Mammary epithelial cell (primary cell): ENCODE results near the gene FAM241B.

Experiments used
- EZH2 ChIP-seq: IDR thresholded peaks from 2 replicates; pipeline ENCODE4 v1.6.1; 2012; ENCODE audit warnings: low read length, inconsistent platforms, borderline replicate concordance
- TF ChIP-seq, protein P1 (sequence below), 2 donors: IDR thresholded peaks in 1 of 2; conservative IDR thresholded peaks in 1 of 2; 2 replicates each; pipeline ENCODE4 v1.5.1; 2011 to 2012; ENCODE audit warnings: inconsistent platforms in 2 of 2, low read length in 2 of 2, mild to moderate bottlenecking in 2 of 2, control low read depth in 1 of 2, low read depth in 1 of 2; ENCODE audit not compliant: insufficient read depth in 1 of 2; ENCODE audit errors: extremely low read depth in 1 of 2

DNA sequence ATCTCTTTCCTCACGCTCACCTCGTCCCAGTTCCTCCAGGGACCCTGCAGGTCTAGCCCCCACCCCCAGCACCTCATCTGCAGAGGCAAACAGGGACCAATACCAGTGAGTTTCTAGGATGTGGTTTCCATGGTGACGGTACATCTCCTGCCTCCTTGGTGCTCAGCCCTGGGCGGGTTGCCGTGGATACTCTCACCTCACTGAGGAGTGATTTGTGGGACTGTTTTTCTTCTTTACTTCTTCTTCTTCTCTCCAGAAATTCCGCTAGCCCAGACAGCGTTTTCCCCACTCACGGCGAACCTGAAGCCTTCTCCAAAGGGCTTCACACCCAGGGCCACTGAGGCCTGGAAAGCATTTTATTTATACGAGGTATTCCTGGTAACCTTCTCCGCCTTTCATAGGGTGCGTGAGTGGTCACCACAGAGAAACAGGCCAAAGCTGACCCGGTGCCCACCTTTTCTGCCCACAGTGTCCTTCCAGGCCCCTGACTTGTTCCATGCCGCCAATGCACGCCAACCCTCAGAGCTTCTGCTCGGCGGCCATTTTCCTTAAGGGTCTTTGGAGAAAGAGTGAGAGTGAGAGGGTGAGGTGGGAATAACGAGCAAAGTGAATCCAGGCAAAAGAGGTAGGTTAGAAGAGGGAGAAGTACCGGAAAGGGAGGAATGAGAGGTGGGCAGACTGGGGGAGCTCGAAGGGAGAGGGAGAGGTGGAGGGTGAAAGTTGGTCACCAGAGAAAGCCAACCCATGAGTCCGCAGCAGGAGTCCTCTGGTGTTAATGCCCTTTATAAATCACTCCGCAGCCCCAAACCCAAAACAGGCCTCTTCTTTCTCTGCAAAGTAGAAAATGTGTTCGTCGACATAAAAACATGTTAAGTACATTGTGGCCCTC is 15.5 kb downstream of the FAM241B start:
- TF ChIP-seq, protein P1, sequence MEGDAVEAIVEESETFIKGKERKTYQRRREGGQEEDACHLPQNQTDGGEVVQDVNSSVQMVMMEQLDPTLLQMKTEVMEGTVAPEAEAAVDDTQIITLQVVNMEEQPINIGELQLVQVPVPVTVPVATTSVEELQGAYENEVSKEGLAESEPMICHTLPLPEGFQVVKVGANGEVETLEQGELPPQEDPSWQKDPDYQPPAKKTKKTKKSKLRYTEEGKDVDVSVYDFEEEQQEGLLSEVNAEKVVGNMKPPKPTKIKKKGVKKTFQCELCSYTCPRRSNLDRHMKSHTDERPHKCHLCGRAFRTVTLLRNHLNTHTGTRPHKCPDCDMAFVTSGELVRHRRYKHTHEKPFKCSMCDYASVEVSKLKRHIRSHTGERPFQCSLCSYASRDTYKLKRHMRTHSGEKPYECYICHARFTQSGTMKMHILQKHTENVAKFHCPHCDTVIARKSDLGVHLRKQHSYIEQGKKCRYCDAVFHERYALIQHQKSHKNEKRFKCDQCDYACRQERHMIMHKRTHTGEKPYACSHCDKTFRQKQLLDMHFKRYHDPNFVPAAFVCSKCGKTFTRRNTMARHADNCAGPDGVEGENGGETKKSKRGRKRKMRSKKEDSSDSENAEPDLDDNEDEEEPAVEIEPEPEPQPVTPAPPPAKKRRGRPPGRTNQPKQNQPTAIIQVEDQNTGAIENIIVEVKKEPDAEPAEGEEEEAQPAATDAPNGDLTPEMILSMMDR (conservative IDR thresholded peaks at IDR 0.05 in 1 of 2, IDR thresholded peaks at IDR 0.05 in 1 of 2; ENCODE audit: extremely low read depth in 1 of 2, insufficient read depth in 1 of 2, low read depth in 1 of 2, low read length in 2 of 2) = no peak
- no peak for TF ChIP-seq EZH2
